HepG2 (cell line): ENCODE data around the gene VPS11. TPM values are rescaled to one million over a fixed set of nuclear protein-coding genes. Genes with fewer than 3 reads are reported as not detected.
A peak's percentile ranks its signal among the peaks of the same experiment; 100 is the strongest.

Experiments used
- CCDC6 ChIP-seq: sonication (generic); formaldehyde crosslinking; IDR thresholded peaks from 2 replicates; pipeline ENCODE4 v1.8.1; 2022; ENCODE audit warnings: mild to moderate bottlenecking, missing genetic modification reagents, moderate library complexity
- CENPBD1 ChIP-seq: sonication (generic); formaldehyde crosslinking; IDR thresholded peaks from 2 replicates; pipeline ENCODE4 v1.8.0; 2022; ENCODE audit warnings: missing genetic modification reagents, low read depth, mild to moderate bottlenecking, borderline replicate concordance
- GTF3A ChIP-seq: sonication (generic); formaldehyde crosslinking; conservative IDR thresholded peaks from 2 replicates; pipeline ENCODE4 v1.4.0; 2020; ENCODE audit warnings: mild to moderate bottlenecking, missing genetic modification reagents
- NAIF1 ChIP-seq: sonication (generic); formaldehyde crosslinking; IDR thresholded peaks from 2 replicates; pipeline ENCODE4 v1.5.0; 2020; ENCODE audit warnings: mild to moderate bottlenecking, missing genetic modification reagents, borderline replicate concordance
- NR3C1 ChIP-seq: sonication (generic); formaldehyde crosslinking; IDR thresholded peaks from 2 replicates; pipeline ENCODE4 v1.4.0; 2020; ENCODE audit warnings: missing genetic modification reagents
- PBX3 ChIP-seq: sonication (generic); formaldehyde crosslinking; IDR thresholded peaks from 2 replicates; pipeline ENCODE4 v1.8.1; 2023; ENCODE audit warnings: missing genetic modification reagents, inconsistent platforms, borderline replicate concordance
- POLR2AphosphoS5 ChIP-seq: IDR thresholded peaks from 2 replicates; pipeline ENCODE4 v1.6.1; 2012; ENCODE audit warnings: low read depth, low read length
- RFX3 ChIP-seq: IDR thresholded peaks from 2 replicates; pipeline ENCODE4 v1.6.1; 2016; ENCODE audit warnings: missing biosample characterization, missing genetic modification reagents
- RXRB ChIP-seq: IDR thresholded peaks from 2 replicates; pipeline ENCODE4 v1.6.1; 2016; ENCODE audit warnings: borderline replicate concordance, missing genetic modification reagents, missing compliant biosample characterization
- SRF ChIP-seq: IDR thresholded peaks from 2 replicates; pipeline ENCODE4 v1.6.1; 2011; ENCODE audit warnings: mild to moderate bottlenecking, low read depth, low read length, moderate library complexity
- SRY ChIP-seq: sonication (generic); formaldehyde crosslinking; IDR thresholded peaks from 2 replicates; pipeline ENCODE4 v1.8.0; 2022; ENCODE audit warnings: mild to moderate bottlenecking, missing genetic modification reagents
- ZNF343 ChIP-seq: sonication (generic); formaldehyde crosslinking; IDR thresholded peaks from 2 replicates; pipeline ENCODE4 v1.4.0; 2020; ENCODE audit warnings: mild to moderate bottlenecking, missing genetic modification reagents
- ZNF781 ChIP-seq: sonication (generic); formaldehyde crosslinking; IDR thresholded peaks from 2 replicates; pipeline ENCODE4 v1.5.1; 2020; ENCODE audit warnings: borderline replicate concordance, mild to moderate bottlenecking, missing genetic modification reagents; ENCODE audit errors: not compliant biosample characterization
- ZSCAN9 ChIP-seq: IDR thresholded peaks from 2 replicates; pipeline ENCODE4 v1.6.1; 2016; ENCODE audit warnings: borderline replicate concordance
- ZXDC ChIP-seq: sonication (generic); formaldehyde crosslinking; IDR thresholded peaks from 2 replicates; pipeline ENCODE4 v1.5.0; 2020; ENCODE audit warnings: mild to moderate bottlenecking, missing genetic modification reagents
- polyA plus RNA-seq, 8 experiments: library from polyadenylated mRNA; depleted of rRNA in 3 of 8; stranded (reverse) in 7 of 8; unstranded in 1 of 8; fragments of >200 nt; fragmentation: Illumina TruSeq in 4 of 8; extraction: Trizol in 4 of 8; gene quantifications; 2 replicates each; pipeline versions ENCODE4 v1.2.1 to v1.2.3, GENCODE V29; 2011 to 2016; ENCODE audit warnings: low read depth in 4 of 8, missing spikeins in 1 of 8, mixed read lengths in 1 of 8; ENCODE audit not compliant: insufficient read depth in 1 of 8
- total RNA-seq, 5 experiments: library from RNA; depleted of rRNA; stranded (reverse); fragments of >200 nt; fragmentation: Illumina TruSeq; extraction: Trizol; gene quantifications; 2 replicates each; pipeline ENCODE4 v1.2.3, GENCODE V29; 2016; ENCODE audit warnings: low read depth in 1 of 5
- TF ChIP-seq, protein P1 (sequence below): IDR thresholded peaks from 2 replicates; pipeline ENCODE4 v1.6.1; 2016; ENCODE audit warnings: missing biosample characterization, missing genetic modification reagents, low read depth

The VPS11 gene
- total and polyA plus RNA-seq, 2 of the 13 experiments (the other 11 are each of a cell fraction or from before 2014, with no cell fraction given): 13.7 to 21.6 TPM

DNA sequence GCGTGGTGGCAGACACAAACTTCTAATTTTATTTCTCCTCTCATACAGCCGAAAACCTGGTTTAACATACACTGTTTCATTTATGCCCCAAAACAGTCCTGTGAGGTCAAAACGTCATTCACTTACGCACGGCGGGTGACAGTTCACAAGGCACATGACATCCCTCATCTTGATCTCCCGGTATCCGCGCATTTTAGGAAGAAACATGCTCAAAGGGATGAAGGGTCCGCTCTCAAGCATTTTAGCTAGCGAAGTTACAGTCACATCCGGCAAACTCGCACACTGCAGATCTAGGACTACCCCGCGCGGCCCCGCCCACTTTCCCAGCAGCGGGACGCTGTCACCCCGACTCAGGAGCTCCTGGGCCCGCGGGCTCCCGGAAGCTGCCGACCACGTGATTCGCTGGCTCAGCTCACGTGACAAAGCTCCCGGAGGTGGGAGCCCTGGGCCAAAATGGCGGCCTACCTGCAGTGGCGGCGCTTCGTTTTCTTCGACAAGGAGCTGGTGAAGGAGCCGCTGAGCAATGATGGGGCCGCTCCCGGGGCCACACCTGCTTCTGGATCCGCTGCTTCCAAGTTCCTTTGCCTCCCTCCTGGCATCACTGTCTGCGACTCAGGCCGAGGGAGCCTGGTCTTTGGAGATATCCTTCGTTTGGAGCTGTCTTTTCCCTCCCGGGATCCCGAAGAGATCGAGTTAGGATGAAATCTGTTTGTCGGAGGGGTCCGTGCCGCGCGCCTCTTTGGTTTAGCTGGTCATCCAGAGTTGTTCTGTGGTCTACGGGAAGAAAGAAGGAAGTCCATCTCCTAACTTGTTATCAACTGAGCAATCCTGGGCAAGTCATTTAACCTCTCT lies at the start of gene VPS11 (continued):
- TF ChIP-seq, protein P1, sequence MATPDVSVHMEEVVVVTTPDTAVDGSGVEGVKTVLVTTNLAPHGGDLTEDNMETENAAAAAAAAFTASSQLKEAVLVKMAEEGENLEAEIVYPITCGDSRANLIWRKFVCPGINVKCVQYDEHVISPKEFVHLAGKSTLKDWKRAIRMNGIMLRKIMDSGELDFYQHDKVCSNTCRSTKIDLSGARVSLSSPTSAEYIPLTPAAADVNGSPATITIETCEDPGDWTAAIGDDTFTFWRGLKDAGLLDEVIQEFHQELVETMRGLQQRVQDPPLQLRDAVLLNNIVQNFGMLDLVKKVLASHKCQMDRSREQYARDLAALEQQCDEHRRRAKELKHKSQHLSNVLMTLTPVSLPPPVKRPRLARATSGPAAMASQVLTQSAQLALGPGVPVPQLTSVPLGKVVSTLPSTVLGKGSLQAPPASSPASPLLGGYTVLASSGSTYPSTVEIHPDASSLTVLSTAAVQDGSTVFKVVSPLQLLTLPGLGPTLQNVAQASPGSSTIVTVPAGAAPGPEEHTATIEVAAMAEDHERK (CRISPR knock-in tag): no peak
- TF ChIP-seq ZNF781 (CRISPR knock-in tag) (no peak), ZSCAN9 (CRISPR knock-in tag) (peak; percentile 45; the same call in 1 of the 2 replicates), NR3C1 (CRISPR knock-in tag) (no peak), CCDC6 (CRISPR knock-in tag) (no peak), PBX3 (CRISPR knock-in tag) (no peak), RFX3 (CRISPR knock-in tag) (no peak), SRF (no peak), POLR2AphosphoS5 (peak; percentile 77), CENPBD1 (no peak), RXRB (CRISPR knock-in tag) (peak; percentile 44; the same call in 1 of the 2 replicates), NAIF1 (CRISPR knock-in tag) (no peak), SRY (CRISPR knock-in tag) (no peak; the same call in 1 of the 2 replicates), GTF3A (CRISPR knock-in tag) (no peak), ZNF343 (CRISPR knock-in tag) (no peak), ZXDC (CRISPR knock-in tag) (no peak)
